Common myeloid progenitor, CD34-positive (primary cell): ENCODE data around the gene MANF.
A peak's percentile ranks its signal among the peaks of the same experiment; 100 is the strongest.

ENCODE experiments used
- CTCF ChIA-PET: fragments of 350-600 bp; sonication (Branson Sonifier 250); formaldehyde crosslinking; loops from one replicate; lab custom pipeline; 2021; ENCODE audit warnings: antibody characterized with exemption; lab: Charles Lee
- POLR2A ChIA-PET: fragments of 350-600 bp; sonication (Branson Sonifier 250); formaldehyde crosslinking; loops from one replicate; lab custom pipeline; 2021; ENCODE audit warnings: antibody characterized with exemption; lab: Charles Lee
- DNase-seq, 3 donors: peaks; one replicate each; pipeline versions ENCODE4 v3.0.0 to v3.0.0-alpha.2; 2013
- H3K27ac ChIP-seq, 2 experiments: 1 replicate in 1 of 2; 2 replicates in 1 of 2; pipeline ENCODE4 v1.7.0; 2013; ENCODE audit warnings: inconsistent platforms in 2 of 2, low read length in 2 of 2, mild to moderate bottlenecking in 2 of 2, low read depth in 1 of 2, moderate library complexity in 1 of 2; ENCODE audit not compliant: severe bottlenecking in 2 of 2, insufficient read depth in 1 of 2, poor library complexity in 1 of 2
- H3K27me3 ChIP-seq, 5 experiments: replicated peaks in 2 of 5; 1 replicate in 3 of 5; 2 replicates in 2 of 5; pipeline versions ENCODE4 v1.6.1 to v1.7.0; 2013; ENCODE audit warnings: low read length in 4 of 5, mild to moderate bottlenecking in 2 of 5, moderate library complexity in 2 of 5, inconsistent platforms in 1 of 5; ENCODE audit not compliant: insufficient read depth in 5 of 5, control insufficient read depth in 4 of 5
- H3K36me3 ChIP-seq, 4 experiments: 1 replicate in 2 of 4; 2 replicates in 2 of 4; pipeline versions ENCODE4 v1.6.1 to v1.7.0; 2013; ENCODE audit warnings: low read length in 3 of 4, control low read depth in 1 of 4, mild to moderate bottlenecking in 1 of 4; ENCODE audit not compliant: control insufficient read depth in 4 of 4, insufficient read depth in 4 of 4
- H3K4me1 ChIP-seq, 4 experiments: 1 replicate in 3 of 4; 2 replicates in 1 of 4; pipeline versions ENCODE4 v1.6.1 to v1.7.1; 2013; ENCODE audit warnings: low read length in 3 of 4, mild to moderate bottlenecking in 3 of 4, control low read depth in 1 of 4, inconsistent platforms in 1 of 4, moderate library complexity in 1 of 4; ENCODE audit not compliant: control insufficient read depth in 4 of 4, insufficient read depth in 4 of 4; ENCODE audit errors: control extremely low read depth in 1 of 4
- H3K4me3 ChIP-seq, 7 experiments: 1 replicate in 4 of 7; 2 replicates in 3 of 7; pipeline versions ENCODE4 v1.5.1 to v1.7.0; 2013; ENCODE audit warnings: mild to moderate bottlenecking in 7 of 7, low read length in 6 of 7, moderate library complexity in 6 of 7, inconsistent platforms in 2 of 7, low read depth in 2 of 7, control low read depth in 1 of 7; ENCODE audit not compliant: insufficient read depth in 4 of 7, control insufficient read depth in 1 of 7; ENCODE audit errors: extremely low read depth in 1 of 7
- H3K9me3 ChIP-seq, 5 experiments: 1 replicate in 4 of 5; 2 replicates in 1 of 5; pipeline versions ENCODE4 v1.6.1 to v1.7.1; 2013; ENCODE audit warnings: low read length in 4 of 5, mild to moderate bottlenecking in 2 of 5, inconsistent platforms in 1 of 5, low read depth in 1 of 5, moderate library complexity in 1 of 5; ENCODE audit not compliant: control insufficient read depth in 4 of 5, insufficient read depth in 2 of 5; ENCODE audit errors: control extremely low read depth in 1 of 5
- WGBS: methylation state at CpG from one replicate; pipeline ENCODE4 v1.1.5; 2013; ENCODE audit not compliant: insufficient coverage; 5-methylcytosine and 5-hydroxymethylcytosine counted together

MANF gene

GRCh38 chr3:51378726-51379125 is 6.4 kb upstream of the MANF start:
- POLR2A ChIA-PET: interaction anchor here (0.6 to 3.9 kb wide), 2 partner anchors 11 to 697 kb away, joined by 7 to 16 read pairs; no protein-coding TSS in a partner anchor
- no peaks in the 10 kb centered on the region for H3K9me3 ChIP-seq
- WGBS: 62% methylated on average over 2 of the region's 2 CpGs

GRCh38 chr3:51379301-51379700 is 5.8 kb upstream of the MANF start:
- peak; percentile 71 to 99 (median 97) for DNase-seq
- Histone ChIP-seq H3K4me1 (peaks cover 15 to 76% (median 70%) of the 10 kb centered on the region in 4 experiments), H3K27ac (peak overlapping the region in 1 of 2 experiments; percentile 60), H3K27me3 (no peaks in the 10 kb centered on the region), H3K4me3 (peak overlapping the region in 4 of 7 experiments; percentile 14 to 55 (median 34)), H3K9me3 (no peaks in the 10 kb centered on the region), H3K36me3 (no peaks in the 10 kb centered on the region)
- POLR2A ChIA-PET: interaction anchor here (0.6 to 3.9 kb wide), 2 partner anchors 10 to 697 kb away, joined by 7 to 16 read pairs; no protein-coding TSS in a partner anchor
- CTCF ChIA-PET: interaction anchor here (0.7 to 5.7 kb wide), 14 partner anchors 8 to 830 kb away, joined by 3 to 56 read pairs (median 4); partner anchors contain the start of genes MAPKAPK3 and RBM15B
- 1% methylated on average over 8 of the region's 8 CpGs for WGBS

More at GRCh38 chr3:51378726-51379125, 6.4 kb upstream of the MANF start:
- no peak overlapping the region for H3K27ac ChIP-seq
- DNase-seq: no peak
- H3K27me3 ChIP-seq: no peaks in the 10 kb centered on the region
- H3K4me3 ChIP-seq: peak overlapping the region in 2 of 7 experiments; percentile 22 to 46
- CTCF ChIA-PET: interaction anchor here (0.7 to 5.7 kb wide), 11 partner anchors 10 to 807 kb away, joined by 3 to 56 read pairs (median 5); partner anchors contain the start of genes MAPKAPK3 and RBM15B
- peaks cover 11 to 75% (median 65%) of the 10 kb centered on the region in 4 experiments for H3K4me1 ChIP-seq
- H3K36me3 ChIP-seq: no peaks in the 10 kb centered on the region

GRCh38 chr3:51379746-51380455 is 5.2 kb upstream of the MANF start:
- Histone ChIP-seq H3K4me3 (peak overlapping the region in 4 of 7 experiments; percentile 14 to 55 (median 25)), H3K36me3 (no peaks in the 10 kb centered on the region), H3K9me3 (no peaks in the 10 kb centered on the region), H3K4me1 (peaks cover 15 to 76% (median 71%) of the 10 kb centered on the region in 4 experiments), H3K27ac (peak overlapping the region in 1 of 2 experiments; percentile 60), H3K27me3 (no peaks in the 10 kb centered on the region)
- DNase-seq: peak in 2 of 3 donors; percentile 55 to 74
- CTCF ChIA-PET: interaction anchor here (0.8 to 5.7 kb wide), 10 partner anchors 8 to 830 kb away, joined by 3 to 56 read pairs (median 4); partner anchors contain the start of genes MAPKAPK3 and RBM15B
- 47% methylated on average over 7 of the region's 8 CpGs for WGBS
- POLR2A ChIA-PET: interaction anchor here (0.6 to 3.9 kb wide), 3 partner anchors 9 to 812 kb away, joined by 3 to 16 read pairs (median 3); partner anchors contain the start of gene C3orf18

- WGBS: 98% methylated on average over 13 of the region's 15 CpGs
- ChIA-PET CTCF (interaction anchor here (1.8 to 5.7 kb wide), 3 partner anchors 8 to 765 kb away, joined by 9 to 56 read pairs (median 22); partner anchors contain the start of genes MAPKAPK3 and RBM15B), POLR2A (interaction anchor here (3.9 kb wide), 1 partner anchor 8 kb away, joined by 16 read pairs; no protein-coding TSS in a partner anchor)
These were observed 4.3 kb upstream of the MANF start for GRCh38 chr3:51380601-51381332.

GRCh38 chr3:51381333-51381705 is 3.8 kb upstream of the MANF start:
- H3K27ac ChIP-seq: no peak overlapping the region
- H3K4me1 ChIP-seq: peaks cover 18 to 84% (median 79%) of the 10 kb centered on the region in 4 experiments
- H3K9me3 ChIP-seq: no peaks in the 10 kb centered on the region
- no peak overlapping the region for H3K4me3 ChIP-seq
- ChIA-PET CTCF (interaction anchor here (5.7 kb wide), 1 partner anchor 8 kb away, joined by 56 read pairs; the partner anchor contains the start of gene RBM15B), POLR2A (interaction anchor here (0.5 kb wide), 1 partner anchor 108 kb away, joined by 3 read pairs; no protein-coding TSS in a partner anchor)
- 93% methylated on average over 10 of the region's 18 CpGs for WGBS
- no peak for DNase-seq
- peaks cover 0 to 1% (median 0%) of the 10 kb centered on the region in 4 experiments for H3K36me3 ChIP-seq
- H3K27me3 ChIP-seq: no peaks in the 10 kb centered on the region

More at GRCh38 chr3:51380601-51381332, 4.3 kb upstream of the MANF start:
- peaks cover 15 to 80% (median 73%) of the 10 kb centered on the region in 4 experiments for H3K4me1 ChIP-seq
- no peak overlapping the region for H3K4me3 ChIP-seq
- H3K9me3 ChIP-seq: no peaks in the 10 kb centered on the region
- H3K27ac ChIP-seq: no peak overlapping the region
- no peaks in the 10 kb centered on the region for H3K36me3 ChIP-seq
- no peaks in the 10 kb centered on the region for H3K27me3 ChIP-seq
- DNase-seq: no peak

GRCh38 chr3:51382076-51382745 is 2.9 kb upstream of the MANF start:
- WGBS: no CpG with 5 or more reads among the region's 4 CpGs
- peaks cover 18 to 86% (median 79%) of the 10 kb centered on the region in 4 experiments for H3K4me1 ChIP-seq
- no peak overlapping the region for H3K27ac ChIP-seq
- no peak overlapping the region for H3K4me3 ChIP-seq
- ChIA-PET POLR2A (interaction anchor here (0.5 to 1.1 kb wide), 2 partner anchors 107 to 749 kb away, joined by 3 to 4 read pairs; no protein-coding TSS in a partner anchor), CTCF (interaction anchor here (0.6 to 1.1 kb wide), 2 partner anchors 11 to 769 kb away, joined by 3 to 4 read pairs; no protein-coding TSS in a partner anchor)
- peaks cover 0 to 7% (median 0%) of the 10 kb centered on the region in 4 experiments for H3K36me3 ChIP-seq
- no peaks in the 10 kb centered on the region for H3K9me3 ChIP-seq
- no peak for DNase-seq
- H3K27me3 ChIP-seq: no peaks in the 10 kb centered on the region
